Activated B cell treated with CpG ODN at 0.5 μM for 24 hours (primary cell): Measurements from ENCODE around the gene ANKFN1. TPM values are rescaled to one million over a fixed set of nuclear protein-coding genes. Genes with fewer than 3 reads are reported as not detected.

Experiments
- ATAC-seq: fragments of 200-7000 bp; cut with Tn5 transposase; one replicate; pipeline ENCODE4 v1.10.0; 2021; ENCODE audit warnings: low read depth, mild to moderate bottlenecking, moderate library complexity
- CTCF ChIA-PET: fragments of 350-600 bp; sonication (Branson Sonifier 250); formaldehyde crosslinking; loops from one replicate; lab custom pipeline; 2021; ENCODE audit warnings: antibody characterized with exemption; lab: Charles Lee
- POLR2A ChIA-PET: fragments of 350-600 bp; sonication (Branson Sonifier 250); formaldehyde crosslinking; loops from one replicate; lab custom pipeline; 2021; ENCODE audit warnings: antibody characterized with exemption; lab: Charles Lee
- DNase-seq: peaks from one replicate; pipeline ENCODE4 v3.0.0; 2022
- H3K27ac Mint-ChIP-seq: one replicate; pipeline ENCODE4 v1.8.0; 2020; ENCODE audit warnings: mixed read lengths
- H3K27me3 Mint-ChIP-seq: one replicate; pipeline ENCODE4 v1.8.0; 2021; ENCODE audit warnings: mixed read lengths
- H3K36me3 Mint-ChIP-seq: one replicate; pipeline ENCODE4 v1.8.0; 2021; ENCODE audit warnings: low read depth, mixed read lengths
- H3K4me1 Mint-ChIP-seq: one replicate; pipeline ENCODE4 v1.8.0; 2021; ENCODE audit warnings: mixed read lengths
- H3K4me3 Mint-ChIP-seq: one replicate; pipeline ENCODE4 v1.8.0; 2020; ENCODE audit warnings: mild to moderate bottlenecking, mixed read lengths
- H3K9me3 Mint-ChIP-seq: one replicate; pipeline ENCODE4 v1.8.0; 2020; ENCODE audit warnings: mixed read lengths
- intact Hi-C: fragments of 100-400 bp; cut with micrococcal nuclease; formaldehyde crosslinking; loops from one replicate; pipeline ENCODE4 v1.15.1; 2024
- total RNA-seq: library from RNA; stranded (reverse); gene quantifications from 2 replicates; pipeline ENCODE4 v1.2.3, GENCODE V29; 2022
- TF ChIP-seq, protein P1 (sequence below): fragments of 200-600 bp; IDR thresholded peaks from one replicate; pipeline ENCODE4 v1.8.0; 2022; ENCODE audit warnings: antibody characterized with exemption, mild to moderate bottlenecking

ANKFN1 gene
- total RNA-seq, 1 donor from 2014 or later: not detected

DNA sequence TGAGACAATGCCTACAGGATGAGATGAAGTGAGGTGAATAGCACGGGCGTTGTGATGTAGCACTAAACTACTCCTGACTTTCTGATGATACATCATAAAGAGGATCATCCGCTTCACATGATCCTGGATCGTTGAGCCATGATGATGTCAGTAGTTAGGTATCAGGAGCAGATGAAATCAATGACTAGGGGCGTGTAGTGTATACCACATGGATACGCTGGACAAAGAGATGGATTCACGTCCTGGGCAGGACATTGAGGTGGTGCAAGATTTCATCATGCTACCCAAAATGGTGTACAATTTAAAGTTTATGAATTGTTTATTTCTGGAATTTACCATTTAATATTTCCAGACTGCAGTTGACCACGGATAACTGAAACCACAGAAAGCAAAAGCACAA, 156.6 kb downstream of the ANKFN1 start:
- Mint-ChIP-seq H3K4me3 (no peak overlapping the region), H3K36me3 (no peaks in the 10 kb centered on the region), H3K9me3 (no peaks in the 10 kb centered on the region), H3K27ac (no peak overlapping the region), H3K4me1 (no peaks in the 10 kb centered on the region), H3K27me3 (peaks cover 3% of the 10 kb centered on the region)
- ChIA-PET POLR2A (no interaction called here), CTCF (no interaction called here)
- intact Hi-C loops: no loop called here
- DNase-seq (no peak), ATAC-seq (no peak)
- TF ChIP-seq, protein P1, sequence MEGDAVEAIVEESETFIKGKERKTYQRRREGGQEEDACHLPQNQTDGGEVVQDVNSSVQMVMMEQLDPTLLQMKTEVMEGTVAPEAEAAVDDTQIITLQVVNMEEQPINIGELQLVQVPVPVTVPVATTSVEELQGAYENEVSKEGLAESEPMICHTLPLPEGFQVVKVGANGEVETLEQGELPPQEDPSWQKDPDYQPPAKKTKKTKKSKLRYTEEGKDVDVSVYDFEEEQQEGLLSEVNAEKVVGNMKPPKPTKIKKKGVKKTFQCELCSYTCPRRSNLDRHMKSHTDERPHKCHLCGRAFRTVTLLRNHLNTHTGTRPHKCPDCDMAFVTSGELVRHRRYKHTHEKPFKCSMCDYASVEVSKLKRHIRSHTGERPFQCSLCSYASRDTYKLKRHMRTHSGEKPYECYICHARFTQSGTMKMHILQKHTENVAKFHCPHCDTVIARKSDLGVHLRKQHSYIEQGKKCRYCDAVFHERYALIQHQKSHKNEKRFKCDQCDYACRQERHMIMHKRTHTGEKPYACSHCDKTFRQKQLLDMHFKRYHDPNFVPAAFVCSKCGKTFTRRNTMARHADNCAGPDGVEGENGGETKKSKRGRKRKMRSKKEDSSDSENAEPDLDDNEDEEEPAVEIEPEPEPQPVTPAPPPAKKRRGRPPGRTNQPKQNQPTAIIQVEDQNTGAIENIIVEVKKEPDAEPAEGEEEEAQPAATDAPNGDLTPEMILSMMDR: no peak

DNA sequence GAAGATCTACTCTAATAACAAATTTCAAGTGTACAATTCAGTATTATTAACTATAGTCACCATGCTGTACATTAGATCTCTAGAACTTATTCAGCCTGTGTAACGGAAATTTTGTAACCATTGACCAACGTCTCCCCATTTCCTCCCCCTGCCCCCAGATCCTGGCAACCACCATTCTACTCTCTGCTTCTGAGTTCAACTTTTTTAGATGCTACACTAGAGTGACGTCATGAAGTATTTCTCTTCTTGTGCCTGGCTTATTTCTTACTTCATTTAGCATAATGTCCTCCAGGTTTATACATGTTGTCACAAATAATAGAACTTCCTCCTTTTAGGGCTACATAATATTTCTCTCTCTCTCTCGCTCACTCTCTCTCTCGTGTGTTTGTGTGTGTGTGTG, 157.5 kb downstream of the ANKFN1 start:
- Mint-ChIP-seq H3K4me3 (no peak overlapping the region), H3K4me1 (no peaks in the 10 kb centered on the region), H3K9me3 (no peaks in the 10 kb centered on the region), H3K36me3 (no peaks in the 10 kb centered on the region), H3K27me3 (peaks cover 3% of the 10 kb centered on the region), H3K27ac (no peak overlapping the region)
- DNase-seq (no peak), ATAC-seq (no peak)
- ChIA-PET POLR2A (no interaction called here), CTCF (no interaction called here)
- intact Hi-C loops: no loop called here
- TF ChIP-seq, protein P1: no peak

DNA sequence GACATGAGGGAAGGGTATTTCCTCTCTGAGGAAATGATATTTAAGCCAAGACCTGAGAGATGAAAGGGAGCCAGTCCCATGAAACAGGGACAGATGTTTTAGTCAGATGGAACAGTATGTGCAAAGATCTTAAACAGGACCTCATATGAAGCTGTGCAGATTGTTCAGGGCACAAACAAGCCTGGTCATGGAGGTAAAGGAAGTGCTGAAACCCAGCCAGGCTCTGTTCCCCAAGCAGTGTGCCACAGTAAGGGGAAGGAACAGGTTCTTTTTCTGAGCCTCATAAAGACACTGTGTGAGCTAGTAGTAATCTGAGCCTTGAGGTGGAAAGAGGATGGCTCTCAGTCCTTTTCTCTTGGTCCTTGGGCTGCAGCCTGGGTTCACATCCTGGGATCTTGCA, 159.9 kb downstream of the ANKFN1 start:
- Mint-ChIP-seq H3K27me3 (no peaks in the 10 kb centered on the region), H3K9me3 (no peaks in the 10 kb centered on the region), H3K36me3 (no peaks in the 10 kb centered on the region), H3K27ac (no peak overlapping the region), H3K4me3 (no peak overlapping the region), H3K4me1 (no peaks in the 10 kb centered on the region)
- TF ChIP-seq, protein P1: no peak
- ChIA-PET CTCF (no interaction called here), POLR2A (no interaction called here)
- ATAC-seq: no peak
- no peak for DNase-seq
- intact Hi-C loops: no loop called here

DNA sequence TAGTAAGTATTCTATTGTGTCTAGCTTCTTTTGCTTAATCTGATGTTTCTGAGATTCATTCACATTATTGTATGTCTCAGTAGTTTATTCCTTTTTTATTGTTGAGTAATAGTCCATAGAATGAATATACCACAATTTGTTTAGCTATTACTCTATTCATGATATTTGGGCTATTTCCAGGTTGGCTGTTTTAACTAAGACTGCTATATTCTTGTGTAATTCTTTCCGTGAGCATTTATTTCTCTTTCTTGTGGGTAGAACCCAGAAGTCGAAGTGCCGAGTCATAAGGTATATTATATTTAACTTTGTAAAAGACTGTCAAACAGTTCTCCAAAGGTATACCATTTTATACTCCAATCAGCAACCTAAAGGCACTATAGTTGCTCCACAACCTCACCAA, 160.8 kb downstream of the ANKFN1 start:
- Mint-ChIP-seq H3K27me3 (no peaks in the 10 kb centered on the region), H3K4me1 (no peaks in the 10 kb centered on the region), H3K36me3 (no peaks in the 10 kb centered on the region), H3K9me3 (no peaks in the 10 kb centered on the region), H3K4me3 (no peak overlapping the region), H3K27ac (no peak overlapping the region)
- ATAC-seq: no peak
- no peak for DNase-seq
- ChIA-PET CTCF (no interaction called here), POLR2A (no interaction called here)
- intact Hi-C loops: no loop called here
- TF ChIP-seq, protein P1: no peak

DNA sequence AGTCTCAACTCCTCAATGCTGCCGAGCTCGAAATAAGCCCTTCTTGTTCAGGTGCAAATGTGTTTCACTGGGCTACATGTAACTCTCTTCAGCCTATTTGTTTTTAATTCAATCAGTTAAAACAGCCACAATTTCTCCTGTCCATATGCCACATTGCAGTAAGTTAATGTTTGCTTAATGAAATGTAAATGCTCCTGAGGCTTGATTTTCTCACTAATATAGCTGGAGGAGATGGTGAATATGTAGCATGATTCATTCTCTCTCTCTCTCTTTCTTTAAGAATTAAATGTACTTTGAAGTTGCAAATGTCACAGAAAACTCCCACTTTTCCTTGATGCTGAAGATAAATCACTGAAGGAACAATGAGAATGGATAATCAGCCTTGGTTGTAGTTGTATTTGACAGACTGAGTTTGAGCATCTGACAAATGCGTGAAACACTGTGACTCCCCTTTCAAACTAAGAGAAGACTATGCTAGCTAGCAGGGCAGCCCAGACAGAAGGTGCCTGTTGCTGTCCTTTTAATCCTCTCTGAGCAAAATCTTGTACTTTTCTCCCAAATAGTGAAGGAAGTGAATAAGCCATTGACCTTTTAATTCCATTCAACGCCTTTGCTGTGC, 161.8 kb downstream of the ANKFN1 start:
- DNase-seq (no peak), ATAC-seq (no peak)
- ChIA-PET CTCF (no interaction called here), POLR2A (no interaction called here)
- Mint-ChIP-seq H3K36me3 (no peaks in the 10 kb centered on the region), H3K27ac (no peak overlapping the region), H3K27me3 (no peaks in the 10 kb centered on the region), H3K4me3 (no peak overlapping the region), H3K4me1 (no peaks in the 10 kb centered on the region), H3K9me3 (no peaks in the 10 kb centered on the region)
- TF ChIP-seq, protein P1: no peak
- intact Hi-C loops: no loop called here
